Uterus (tissue), 4 donors: ENCODE data around the gene OPRL1. TPM values are rescaled to one million over a fixed set of nuclear protein-coding genes. Genes with fewer than 3 reads are reported as not detected.
"Not testable (repeated sequence)": the region's sequence is repeated elsewhere in the genome, so short reads cannot be mapped to it uniquely, and the experiment has no call there.

Experiments
- DNase-seq, 2 donors: peaks; one replicate each; pipeline ENCODE4 v3.0.0-alpha.2; 2019 to 2020
- H3K27ac ChIP-seq, 2 donors: fragments of 200-600 bp; sonication (generic); 1 replicate in 1 of 2; 2 replicates in 1 of 2; pipeline ENCODE4 v1.5.1; 2016 to 2018
- H3K27me3 ChIP-seq, 2 donors: fragments of 200-600 bp; sonication (generic); one replicate each; pipeline ENCODE4 v1.5.1; 2018 to 2019; ENCODE audit warnings: control low read depth in 1 of 2
- H3K36me3 ChIP-seq, 2 donors: fragments of 200-600 bp; sonication (generic); one replicate each; pipeline ENCODE4 v1.5.1; 2019; ENCODE audit warnings: control low read depth in 1 of 2
- H3K4me1 ChIP-seq, 2 donors: fragments of 200-600 bp; sonication (generic); one replicate each; pipeline ENCODE4 v1.5.1; 2018 to 2019; ENCODE audit warnings: control low read depth in 1 of 2
- H3K4me3 ChIP-seq, 2 donors: fragments of 200-600 bp; sonication (generic); 1 replicate in 1 of 2; 2 replicates in 1 of 2; pipeline ENCODE4 v1.5.1; 2018 to 2019; ENCODE audit warnings: mild to moderate bottlenecking in 1 of 2
- H3K9me3 ChIP-seq, 2 donors: fragments of 200-600 bp; sonication (generic); one replicate each; pipeline ENCODE4 v1.5.1; 2019; ENCODE audit warnings: control low read depth in 1 of 2
- POLR2A ChIP-seq, 2 donors: fragments of 450-650 bp; IDR thresholded peaks; one replicate each; pipeline ENCODE4 v1.6.1; 2016; ENCODE audit warnings: antibody characterized with exemption in 2 of 2, mild to moderate bottlenecking in 1 of 2, moderate library complexity in 1 of 2
- intact Hi-C: fragments of 100-400 bp; cut with DNase I; formaldehyde crosslinking; loops from one replicate; pipeline ENCODE4 v1.15.1; 2023; ENCODE audit warnings: low total_unique reads
- total RNA-seq, 4 donors: library from RNA; depleted of rRNA in 3 of 4; stranded (reverse); fragments of >200 nt in 3 of 4; gene quantifications; one replicate each; pipeline versions ENCODE4 v1.1.0 to v1.2.4, GENCODE V29; 2014 to 2023
- TF ChIP-seq, protein P1 (sequence below), 4 experiments: fragments of 200-600 bp in 2 of 4; fragments of 450-650 bp in 2 of 4; sonication (generic) in 2 of 4; IDR thresholded peaks; one replicate each; pipeline ENCODE4 v1.5.1; 2016 to 2019; ENCODE audit warnings: antibody characterized with exemption in 4 of 4, mild to moderate bottlenecking in 2 of 4, moderate library complexity in 1 of 4
- donor health status: DM: yes; HTN: yes; CAD: no.

Gene OPRL1
- total RNA-seq, 4 donors from 2014 or later, result 0.51 to 1.9 (median 0.64) TPM; not detected in 1

DNA sequence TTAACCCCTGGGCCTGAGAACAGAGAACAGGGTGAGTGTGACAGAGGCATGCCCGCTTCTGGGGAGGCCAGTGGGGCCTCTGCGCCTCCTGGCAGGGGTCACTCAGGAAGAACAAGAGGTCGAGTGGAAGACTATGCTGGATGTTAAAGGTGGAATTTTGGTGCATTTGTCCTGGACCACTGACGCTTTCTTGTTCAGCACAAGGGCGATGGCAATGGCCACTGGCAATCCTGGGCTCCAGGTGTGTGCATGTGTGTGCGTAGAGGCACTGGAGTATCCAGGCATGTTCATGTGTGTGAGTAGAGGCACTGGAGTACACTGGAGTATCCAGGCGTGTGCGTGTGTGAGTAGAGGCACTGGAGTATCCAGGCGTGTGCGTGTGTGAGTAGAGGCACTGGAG is 51.0 kb downstream of the OPRL1 start:
- no peak for DNase-seq
- intact Hi-C loops, result no loop called here
- TF ChIP-seq POLR2A (IDR thresholded peaks at IDR 0.05), result no peak
- TF ChIP-seq, protein P1, sequence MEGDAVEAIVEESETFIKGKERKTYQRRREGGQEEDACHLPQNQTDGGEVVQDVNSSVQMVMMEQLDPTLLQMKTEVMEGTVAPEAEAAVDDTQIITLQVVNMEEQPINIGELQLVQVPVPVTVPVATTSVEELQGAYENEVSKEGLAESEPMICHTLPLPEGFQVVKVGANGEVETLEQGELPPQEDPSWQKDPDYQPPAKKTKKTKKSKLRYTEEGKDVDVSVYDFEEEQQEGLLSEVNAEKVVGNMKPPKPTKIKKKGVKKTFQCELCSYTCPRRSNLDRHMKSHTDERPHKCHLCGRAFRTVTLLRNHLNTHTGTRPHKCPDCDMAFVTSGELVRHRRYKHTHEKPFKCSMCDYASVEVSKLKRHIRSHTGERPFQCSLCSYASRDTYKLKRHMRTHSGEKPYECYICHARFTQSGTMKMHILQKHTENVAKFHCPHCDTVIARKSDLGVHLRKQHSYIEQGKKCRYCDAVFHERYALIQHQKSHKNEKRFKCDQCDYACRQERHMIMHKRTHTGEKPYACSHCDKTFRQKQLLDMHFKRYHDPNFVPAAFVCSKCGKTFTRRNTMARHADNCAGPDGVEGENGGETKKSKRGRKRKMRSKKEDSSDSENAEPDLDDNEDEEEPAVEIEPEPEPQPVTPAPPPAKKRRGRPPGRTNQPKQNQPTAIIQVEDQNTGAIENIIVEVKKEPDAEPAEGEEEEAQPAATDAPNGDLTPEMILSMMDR (IDR thresholded peaks at IDR 0.05), result no peak
- no peaks in the 10 kb centered on the region for H3K9me3 ChIP-seq
- no peak overlapping the region for H3K27ac ChIP-seq
- no peaks in the 10 kb centered on the region for H3K36me3 ChIP-seq
- H3K4me1 ChIP-seq, result no peaks in the 10 kb centered on the region
- no peaks in the 10 kb centered on the region for H3K27me3 ChIP-seq
- no peak overlapping the region for H3K4me3 ChIP-seq

DNA sequence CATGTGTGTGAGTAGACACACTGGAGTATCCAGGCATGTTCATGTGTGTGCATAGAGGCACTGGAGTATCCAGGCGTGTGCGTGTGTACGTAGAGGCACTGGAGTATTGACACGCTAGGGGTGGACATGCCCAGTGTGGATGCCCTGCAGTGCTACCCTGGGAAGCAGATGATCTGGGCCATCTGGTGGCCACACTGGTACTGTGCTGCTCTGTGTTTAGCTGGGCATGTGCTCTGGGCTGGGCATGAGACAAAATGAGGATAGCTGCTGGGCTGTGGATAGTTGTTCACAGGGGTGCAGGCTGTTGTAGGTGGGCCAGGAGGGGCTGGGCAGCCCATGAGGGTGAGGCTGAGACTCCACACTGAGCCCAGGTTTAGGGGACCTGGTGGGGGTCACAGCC is 51.5 kb downstream of the OPRL1 start:
- Histone ChIP-seq H3K4me1 (no peaks in the 10 kb centered on the region), H3K4me3 (no peak overlapping the region), H3K9me3 (no peaks in the 10 kb centered on the region), H3K27ac (no peak overlapping the region), H3K27me3 (no peaks in the 10 kb centered on the region), H3K36me3 (no peaks in the 10 kb centered on the region)
- TF ChIP-seq, protein P1 (IDR thresholded peaks at IDR 0.05), result no peak
- TF ChIP-seq POLR2A (IDR thresholded peaks at IDR 0.05), result no peak
- intact Hi-C loops, result no loop called here
- no peak for DNase-seq

DNA sequence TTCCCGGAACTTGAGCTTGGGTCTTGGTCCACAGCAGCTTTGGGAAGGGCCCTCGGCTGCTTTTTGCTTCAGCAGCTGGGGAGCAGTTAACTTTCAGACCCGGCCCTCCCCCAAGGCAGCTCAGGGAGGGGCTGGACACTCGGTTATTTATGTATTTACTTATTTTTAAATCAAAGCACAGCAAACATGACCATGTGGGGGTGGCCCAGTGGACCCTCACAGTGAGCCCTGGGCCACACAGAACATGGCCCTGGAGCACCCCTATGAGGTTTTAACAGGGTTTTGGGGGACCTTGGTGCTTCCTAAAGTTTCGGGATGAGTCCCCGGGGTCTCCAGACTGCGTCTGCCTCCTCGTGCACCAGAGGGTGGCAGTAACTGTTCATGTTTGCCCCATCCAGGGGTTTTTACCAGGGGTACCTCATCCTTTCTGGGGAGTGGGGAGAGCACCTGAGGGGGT is 54.1 kb downstream of the OPRL1 start:
- Histone ChIP-seq H3K4me1 (no peaks in the 10 kb centered on the region), H3K4me3 (no peak overlapping the region), H3K36me3 (no peaks in the 10 kb centered on the region), H3K27me3 (no peaks in the 10 kb centered on the region), H3K27ac (no peak overlapping the region), H3K9me3 (no peaks in the 10 kb centered on the region)
- intact Hi-C loops, result no loop called here
- TF ChIP-seq POLR2A (IDR thresholded peaks at IDR 0.05), result no peak
- TF ChIP-seq, protein P1 (IDR thresholded peaks at IDR 0.05), result no peak
- DNase-seq, result no peak

DNA sequence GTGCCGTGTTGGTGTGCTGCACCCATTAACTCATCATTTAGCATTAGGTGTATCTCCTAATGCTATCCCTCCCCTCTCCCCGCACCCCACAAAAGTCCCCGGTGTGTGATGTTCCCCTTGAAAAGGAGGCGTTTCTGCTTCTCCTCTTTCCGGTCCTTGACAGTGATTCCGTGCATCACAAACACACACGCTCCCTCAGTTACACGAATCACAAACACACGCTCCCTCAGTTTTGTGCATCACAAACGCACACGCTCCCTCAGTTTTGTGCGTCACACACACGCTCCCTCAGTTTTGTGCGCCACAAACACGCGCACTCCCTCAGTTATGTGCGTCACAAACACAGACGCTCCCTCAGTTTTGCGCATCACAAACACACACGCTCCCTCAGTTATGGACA is 54.9 kb downstream of the OPRL1 start:
- intact Hi-C loops, H3K4me1 ChIP-seq, DNase-seq, H3K27ac ChIP-seq, H3K27me3 ChIP-seq, H3K4me3 ChIP-seq, H3K9me3 ChIP-seq, H3K36me3 ChIP-seq: not testable (repeated sequence)

DNA sequence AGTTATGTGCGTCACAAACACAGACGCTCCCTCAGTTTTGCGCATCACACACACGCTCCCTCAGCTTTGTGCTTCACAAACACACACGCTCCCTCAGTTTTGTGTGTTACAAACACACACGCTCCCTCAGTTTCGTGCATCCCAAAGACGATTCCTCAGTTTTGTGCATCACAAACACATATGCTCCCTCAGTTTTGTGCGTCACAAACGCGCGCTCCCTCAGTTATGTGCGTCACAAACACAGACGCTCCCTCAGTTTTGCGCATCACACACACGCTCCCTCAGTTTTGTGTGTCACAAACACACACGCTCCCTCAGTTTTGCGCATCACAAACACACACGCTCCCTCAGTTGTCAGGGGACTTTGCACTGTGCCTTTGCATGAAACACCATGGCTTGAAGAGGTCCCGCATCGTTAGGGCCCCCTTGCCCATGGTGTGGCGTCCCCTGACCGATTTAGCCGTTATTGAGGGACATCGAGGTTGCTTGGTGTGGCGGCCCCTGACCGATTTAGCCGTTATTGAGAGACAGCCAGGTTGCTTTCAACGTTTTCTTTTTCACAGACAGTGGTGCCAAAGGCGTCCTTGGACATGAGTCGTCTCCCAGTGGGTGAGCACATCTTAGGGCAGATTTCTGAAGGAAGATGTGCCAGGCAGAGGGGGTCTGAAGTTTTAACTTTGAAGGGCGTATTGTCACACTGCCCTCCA is 56.3 kb downstream of the OPRL1 start:
- intact Hi-C loops, result no loop called here
- TF ChIP-seq, protein P1 (IDR thresholded peaks at IDR 0.05), result no peak
- no peak for TF ChIP-seq POLR2A (IDR thresholded peaks at IDR 0.05)
- no peak for DNase-seq
- H3K9me3 ChIP-seq, result no peaks in the 10 kb centered on the region
- no peak overlapping the region for H3K4me3 ChIP-seq
- H3K27me3 ChIP-seq, result no peaks in the 10 kb centered on the region
- H3K36me3 ChIP-seq, result no peaks in the 10 kb centered on the region
- no peaks in the 10 kb centered on the region for H3K4me1 ChIP-seq
- no peak overlapping the region for H3K27ac ChIP-seq
